ENCODE measurements around the gene KDM8. TPM values are rescaled to one million over a fixed set of nuclear protein-coding genes. Genes with fewer than 3 reads are reported as not detected.

Gene KDM8
- total and polyA plus RNA-seq, 2 donors (not counting 3 experiments of a cell fraction or from before 2014, with no cell fraction given), result 5.1 to 8.4 TPM

DNA sequence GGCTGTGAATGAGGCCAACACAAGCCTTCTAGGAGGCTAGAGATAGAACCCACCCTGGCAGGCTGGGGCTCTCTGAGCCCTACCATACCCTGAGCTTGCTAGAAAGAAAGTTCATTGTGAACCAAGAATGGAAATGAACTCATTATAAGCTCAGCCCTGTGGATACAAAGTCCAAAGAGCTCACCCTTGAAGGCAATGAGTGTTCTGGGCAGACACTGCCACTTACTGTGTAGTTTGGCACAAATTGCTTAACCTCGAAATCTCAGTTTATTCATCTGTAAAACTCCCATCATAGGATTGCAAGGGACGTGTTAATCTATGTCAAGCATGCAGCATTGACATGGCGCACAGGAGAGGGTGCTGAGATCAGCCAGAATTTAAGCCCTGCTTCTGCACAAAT lies 5.5 kb downstream of the KDM8 start:
- H3K9me3 ChIP-seq (replicated peaks; ENCODE audit: control insufficient read depth, insufficient read depth, low read length), result no peaks in the 10 kb centered on the region
- dilution Hi-C loops (cut with MboI; ENCODE audit: extremely low pct_ligation_motif_present, low sequenced_read_pairs), result no loop called here
- BruUV-seq (replicated peaks), result no TSS peak

DNA sequence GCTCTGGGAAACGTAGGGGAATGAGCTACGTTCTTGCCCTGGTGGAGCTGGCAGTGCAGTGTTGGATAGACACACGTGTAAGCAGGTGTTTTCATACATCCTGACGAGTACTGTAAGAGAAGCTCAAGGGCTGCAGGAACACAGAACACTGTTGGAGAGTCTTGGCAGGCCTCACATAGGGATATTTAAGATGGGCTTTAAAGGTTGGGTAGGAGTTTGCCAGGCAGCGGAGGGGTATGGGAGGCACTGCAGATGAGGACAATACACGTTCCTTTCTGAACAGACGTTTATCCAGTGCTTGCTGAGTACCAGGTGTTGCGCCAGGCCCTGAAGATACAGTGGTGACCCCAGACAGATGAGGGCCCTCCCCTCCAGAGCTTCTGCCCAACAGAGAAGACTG lies 6.3 kb downstream of the KDM8 start:
- Histone ChIP-seq H3K4me2 (ENCODE audit: insufficient read depth, low read length) (no peak overlapping the region), H4K20me1 (replicated peaks; ENCODE audit: control insufficient read depth, extremely low read depth, insufficient read depth, low read length) (no peaks in the 10 kb centered on the region), H2AFZ (ENCODE audit: low read depth, low read length) (no peak overlapping the region), H3K4me3 (replicated peaks in 1 of 3; ENCODE audit: insufficient read depth in 1 of 3, low read depth in 1 of 3, low read length in 3 of 3) (no peak overlapping the region), H3K36me3 (ENCODE audit: control insufficient read depth in 2 of 2, extremely low read depth in 1 of 2, insufficient read depth in 2 of 2, low read length in 2 of 2) (peaks cover 2 to 5% of the 10 kb centered on the region in 2 experiments), H3K9ac (replicated peaks; ENCODE audit: extremely low read depth, insufficient read depth, low read length) (no peak overlapping the region), H3K27me3 (ENCODE audit: control insufficient read depth in 2 of 2, insufficient read depth in 2 of 2, low read length in 2 of 2) (no peaks in the 10 kb centered on the region), H3K9me3 (replicated peaks; ENCODE audit: control insufficient read depth, insufficient read depth, low read length) (no peaks in the 10 kb centered on the region), H3K79me2 (ENCODE audit: control insufficient read depth, insufficient read depth, low read length) (no peaks in the 10 kb centered on the region), H3K9me1 (replicated peaks; ENCODE audit: control insufficient read depth, extremely low read depth, insufficient read depth, low read length) (no peaks in the 10 kb centered on the region), H3K27ac (ENCODE audit: insufficient read depth, low read depth, low read length) (no peak overlapping the region), H3K4me1 (ENCODE audit: control insufficient read depth, extremely low read depth, insufficient read depth, low read length) (peaks cover under 1% of the 10 kb centered on the region)
- dilution Hi-C loops (cut with MboI; ENCODE audit: extremely low pct_ligation_motif_present, low sequenced_read_pairs) (no loop called here), intact Hi-C loops (cut with micrococcal nuclease) (no loop called here)
- TF ChIP-seq POLR2AphosphoS5 (IDR thresholded peaks at IDR 0.05; ENCODE audit: insufficient read depth, low read depth, low read length) (no peak), POLR2A (IDR thresholded peaks at IDR 0.05; ENCODE audit: low read depth, low read length) (no peak), CTCF (IDR thresholded peaks at IDR 0.05; ENCODE audit: extremely low read depth in 1 of 2, insufficient read depth in 1 of 2, low read depth in 1 of 2, low read length in 2 of 2) (no peak), EZH2 (IDR thresholded peaks at IDR 0.05; ENCODE audit: borderline replicate concordance, low read depth, low read length, severe bottlenecking) (no peak), GATA2 (IDR thresholded peaks at IDR 0.05; ENCODE audit: insufficient read depth, insufficient read length, low read depth, low read length) (no peak), MYC (IDR thresholded peaks at IDR 0.05; ENCODE audit: low read depth, low read length) (no peak), FOS (IDR thresholded peaks at IDR 0.05; ENCODE audit: borderline replicate concordance, insufficient read depth, low read length) (no peak), JUN (IDR thresholded peaks at IDR 0.05; ENCODE audit: borderline replicate concordance, insufficient read depth, insufficient read length, low read depth) (no peak)
- TF ChIP-seq, protein P1, sequence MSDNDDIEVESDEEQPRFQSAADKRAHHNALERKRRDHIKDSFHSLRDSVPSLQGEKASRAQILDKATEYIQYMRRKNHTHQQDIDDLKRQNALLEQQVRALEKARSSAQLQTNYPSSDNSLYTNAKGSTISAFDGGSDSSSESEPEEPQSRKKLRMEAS (IDR thresholded peaks at IDR 0.05; ENCODE audit: insufficient read depth, insufficient read length), result no peak
- DNase-seq (ENCODE audit: low read depth, low spot score) (no peak), FAIRE-seq (no peak)
- ChIA-PET POLR2A (no interaction called here), CTCF (interaction anchor here (1.1 to 2.4 kb wide), 2 partner anchors 30 to 158 kb away, joined by 3 to 5 read pairs; no protein-coding TSS in a partner anchor)
- no TSS peak for BruUV-seq (replicated peaks)

More for the DNA sequence above, 5.5 kb downstream of the KDM8 start:
- H3K27me3 ChIP-seq (ENCODE audit: control insufficient read depth in 2 of 2, insufficient read depth in 2 of 2, low read length in 2 of 2), result no peaks in the 10 kb centered on the region
- POLR2A ChIA-PET, result no interaction called here
- FAIRE-seq (no peak), DNase-seq (ENCODE audit: low read depth, low spot score) (no peak)
- no peak overlapping the region for H2AFZ ChIP-seq (ENCODE audit: low read depth, low read length)
- H3K27ac ChIP-seq (ENCODE audit: insufficient read depth, low read depth, low read length), result no peak overlapping the region
- H3K4me1 ChIP-seq (ENCODE audit: control insufficient read depth, extremely low read depth, insufficient read depth, low read length), result peaks cover 7% of the 10 kb centered on the region
- no peaks in the 10 kb centered on the region for H4K20me1 ChIP-seq (replicated peaks; ENCODE audit: control insufficient read depth, extremely low read depth, insufficient read depth, low read length)
- H3K79me2 ChIP-seq (ENCODE audit: control insufficient read depth, insufficient read depth, low read length), result no peaks in the 10 kb centered on the region
- peaks cover 2 to 5% of the 10 kb centered on the region in 2 experiments for H3K36me3 ChIP-seq (ENCODE audit: control insufficient read depth in 2 of 2, extremely low read depth in 1 of 2, insufficient read depth in 2 of 2, low read length in 2 of 2)
- H3K9me1 ChIP-seq (replicated peaks; ENCODE audit: control insufficient read depth, extremely low read depth, insufficient read depth, low read length), result no peaks in the 10 kb centered on the region
- H3K4me3 ChIP-seq (replicated peaks in 1 of 3; ENCODE audit: insufficient read depth in 1 of 3, low read depth in 1 of 3, low read length in 3 of 3), result no peak overlapping the region
- no peak overlapping the region for H3K9ac ChIP-seq (replicated peaks; ENCODE audit: extremely low read depth, insufficient read depth, low read length)
- CTCF ChIA-PET, result interaction anchor here (1.1 to 2.4 kb wide), 2 partner anchors 29 to 159 kb away, joined by 3 to 5 read pairs; no protein-coding TSS in a partner anchor
- intact Hi-C loops (cut with micrococcal nuclease), result no loop called here
- no peak overlapping the region for H3K4me2 ChIP-seq (ENCODE audit: insufficient read depth, low read length)
- TF ChIP-seq GATA2 (IDR thresholded peaks at IDR 0.05; ENCODE audit: insufficient read depth, insufficient read length, low read depth, low read length), result no peak
- TF ChIP-seq POLR2AphosphoS5 (IDR thresholded peaks at IDR 0.05; ENCODE audit: insufficient read depth, low read depth, low read length), result no peak
- no peak for TF ChIP-seq EZH2 (IDR thresholded peaks at IDR 0.05; ENCODE audit: borderline replicate concordance, low read depth, low read length, severe bottlenecking)
